ENCODE results near the gene DDX41.

- no peak for TF ChIP-seq ZNF274 (IDR thresholded peaks at IDR 0.05; ENCODE audit: low read depth, low read length)
- TF ChIP-seq YY1 (IDR thresholded peaks at IDR 0.05; ENCODE audit: insufficient read depth, insufficient read length) = no peak
Observed at GRCh38 chr5:177520916-177521513, 4.3 kb upstream of the DDX41 start.

All from NT2/D1 (cell line).